Measurements from ENCODE around the gene TNMD. TPM values are rescaled to one million over a fixed set of nuclear protein-coding genes. Genes with fewer than 3 reads are reported as not detected.

TNMD gene
- total and polyA plus RNA-seq, 4 donors = not detected

GRCh38 chrX:100647739-100648138 is 63.0 kb downstream of the TNMD start:
- H3K27me3 ChIP-seq (ENCODE audit: control insufficient read depth in 3 of 3, insufficient read depth in 3 of 3, low read length in 2 of 3) = peaks cover 0 to 13% (median 7%) of the 10 kb centered on the region in 3 donors
- peak overlapping the region in 1 of 2 donors; percentile 15 for H3K27ac ChIP-seq (ENCODE audit: low read depth in 1 of 2, low read length in 1 of 2)
- TF ChIP-seq CTCF (IDR thresholded peaks at IDR 0.05; ENCODE audit: control extremely low read depth, extremely low read depth) = no peak
- H3K36me3 ChIP-seq (ENCODE audit: control insufficient read depth in 4 of 4, insufficient read depth in 4 of 4, low read length in 4 of 4) = no peaks in the 10 kb centered on the region
- no peak overlapping the region for H3K9ac ChIP-seq (ENCODE audit: insufficient read depth in 1 of 2, low read length in 2 of 2)
- 47 to 88% methylated on average over 2 of the region's 2 CpGs for WGBS, 2 donors
- ATAC-seq (ENCODE audit: insufficient read depth, low FRiP score) (no peak), DNase-seq (peak in 1 of 3 donors; percentile 15)
- H3K4me3 ChIP-seq = no peak overlapping the region
- peaks cover 0 to 47% (median 5%) of the 10 kb centered on the region in 5 donors for H3K4me1 ChIP-seq (ENCODE audit: control insufficient read depth in 5 of 5, insufficient read depth in 5 of 5, low read length in 5 of 5)
- H3K9me3 ChIP-seq (ENCODE audit: control insufficient read depth in 4 of 4, insufficient read depth in 3 of 4, low read length in 3 of 4) = no peaks in the 10 kb centered on the region

GRCh38 chrX:100648458-100649417 is 64.0 kb downstream of the TNMD start:
- 71 to 86% methylated on average over 8 of the region's 8 CpGs for WGBS, 2 donors
- H3K27ac ChIP-seq (ENCODE audit: low read depth in 1 of 2, low read length in 1 of 2) = peak overlapping the region; percentile 41 to 67
- ATAC-seq (ENCODE audit: insufficient read depth, low FRiP score) = no peak
- H3K36me3 ChIP-seq (ENCODE audit: control insufficient read depth in 4 of 4, insufficient read depth in 4 of 4, low read length in 4 of 4) = no peaks in the 10 kb centered on the region
- peaks cover 0 to 42% (median 5%) of the 10 kb centered on the region in 5 donors for H3K4me1 ChIP-seq (ENCODE audit: control insufficient read depth in 5 of 5, insufficient read depth in 5 of 5, low read length in 5 of 5)
- TF ChIP-seq CTCF (IDR thresholded peaks at IDR 0.05; ENCODE audit: control extremely low read depth, extremely low read depth) = no peak
- no peaks in the 10 kb centered on the region for H3K9me3 ChIP-seq (ENCODE audit: control insufficient read depth in 4 of 4, insufficient read depth in 3 of 4, low read length in 3 of 4)
- peak overlapping the region in 1 of 2 donors; percentile 52 for H3K9ac ChIP-seq (ENCODE audit: insufficient read depth in 1 of 2, low read length in 2 of 2)
- no peak overlapping the region for H3K4me3 ChIP-seq
- peaks cover 0 to 16% (median 9%) of the 10 kb centered on the region in 3 donors for H3K27me3 ChIP-seq (ENCODE audit: control insufficient read depth in 3 of 3, insufficient read depth in 3 of 3, low read length in 2 of 3)
- peak; percentile 35 to 64 (median 64) for DNase-seq

Other genes starting within 250 kb of the TNMD start
- under 1 TPM; 0.37 to 0.97 TPM for gene PCDH19, start 174.7 kb upstream of the TNMD start, total RNA-seq
- under 1 TPM; 0.01 to 0.02 TPM for gene PCDH19, start 174.7 kb upstream of the TNMD start, polyA plus RNA-seq
- gene TSPAN6, start 51.9 kb downstream of the TNMD start, total RNA-seq = 10 to 100 TPM; 17.4 to 56.2 TPM
- gene TSPAN6, start 51.9 kb downstream of the TNMD start, polyA plus RNA-seq = 10 to 100 TPM; 11.7 to 15.1 TPM
- 10 to 100 TPM; 13.6 to 19.1 TPM for gene SRPX2, start 59.3 kb downstream of the TNMD start, total RNA-seq
- 1 to 10 TPM; 5.6 to 8.1 TPM for gene SRPX2, start 59.3 kb downstream of the TNMD start, polyA plus RNA-seq
- 10 to 100 TPM in 1 of 2 donors, 1 to 10 TPM in 1; 5.6 to 11.7 TPM for gene SYTL4, start 147.2 kb downstream of the TNMD start, total RNA-seq
- 1 to 10 TPM; 3.4 to 3.8 TPM for gene SYTL4, start 147.2 kb downstream of the TNMD start, polyA plus RNA-seq
- 10 to 100 TPM; 12.3 to 18.5 TPM for gene CSTF2, start 235.5 kb downstream of the TNMD start, total RNA-seq
- gene CSTF2, start 235.5 kb downstream of the TNMD start, polyA plus RNA-seq = 10 to 100 TPM in 1 of 2 donors, 1 to 10 TPM in 1; 4.6 to 13.3 TPM

Data from lung (tissue), 12 donors.